PC-3 (cell line): ENCODE measurements around the gene MED15. TPM values are rescaled to one million over a fixed set of nuclear protein-coding genes. Genes with fewer than 3 reads are reported as not detected.

ENCODE experiments used
- ATAC-seq: fragments of 200-7000 bp; cut with Tn5 transposase; 2 replicates; pipeline ENCODE4 v1.9.1; 2020; ENCODE audit warnings: mild to moderate bottlenecking, moderate library complexity
- BruUV-seq: library from RNA; stranded (reverse); fragments of 400-500 nt; replicated peaks from 2 replicates; lab custom pipeline; 2021; lab: Mats Ljungman, UMichigan
- CTCF ChIA-PET: fragments of 300-600 bp; sonication (Branson Sonifier 250); formaldehyde crosslinking; loops from one replicate; lab custom pipeline; 2022; ENCODE audit warnings: antibody characterized with exemption; lab: Charles Lee
- POLR2A ChIA-PET: fragments of 300-600 bp; sonication (Branson Sonifier 250); formaldehyde crosslinking; loops from one replicate; lab custom pipeline; 2022; ENCODE audit warnings: antibody characterized with exemption; ENCODE audit not compliant: unreplicated experiment; lab: Charles Lee
- DNase-seq: peaks from one replicate; pipeline ENCODE4 v3.0.0-alpha.2; 2015
- H2AFZ ChIP-seq: fragments of 300-600 bp; sonication (generic); 2 replicates; pipeline ENCODE4 v1.6.0; 2016; ENCODE audit warnings: antibody characterized with exemption, low read length
- H3F3A ChIP-seq: fragments of 300-600 bp; sonication (generic); one replicate; pipeline ENCODE4 v1.6.0; 2017; ENCODE audit warnings: antibody characterized with exemption, low read length, control low read depth, mild to moderate bottlenecking; ENCODE audit not compliant: unreplicated experiment
- H3K27ac ChIP-seq: fragments of 300-600 bp; sonication (generic); 2 replicates; pipeline ENCODE4 v1.5.1; 2016; ENCODE audit warnings: mild to moderate bottlenecking, low read length
- H3K27me3 ChIP-seq: fragments of 300-600 bp; sonication (generic); 2 replicates; pipeline ENCODE4 v1.6.1; 2016; ENCODE audit warnings: low read length, mixed read lengths
- H3K36me3 ChIP-seq: fragments of 300-600 bp; sonication (generic); 2 replicates; pipeline ENCODE4 v1.6.1; 2016; ENCODE audit warnings: low read depth, mixed run types, low read length, mixed read lengths
- H3K4me1 ChIP-seq: fragments of 300-600 bp; sonication (generic); 2 replicates; pipeline ENCODE4 v1.5.1; 2016; ENCODE audit warnings: low read length; ENCODE audit not compliant: insufficient read depth
- H3K4me2 ChIP-seq: fragments of 300-600 bp; sonication (generic); 2 replicates; pipeline ENCODE4 v1.6.0; 2016; ENCODE audit warnings: low read length
- H3K4me3 ChIP-seq: fragments of 300-600 bp; sonication (generic); 2 replicates; pipeline ENCODE4 v1.5.1; 2016; ENCODE audit warnings: mild to moderate bottlenecking, low read length, mixed read lengths
- H3K79me2 ChIP-seq: fragments of 300-600 bp; sonication (generic); 2 replicates; pipeline ENCODE4 v1.6.1; 2017; ENCODE audit warnings: low read length, mixed read lengths
- H3K9ac ChIP-seq: fragments of 300-600 bp; sonication (generic); 2 replicates; pipeline ENCODE4 v1.6.0; 2016; ENCODE audit warnings: mild to moderate bottlenecking, low read length
- H3K9me2 ChIP-seq: fragments of 300-600 bp; sonication (generic); replicated peaks from 2 replicates; pipeline ENCODE4 v1.6.1; 2016; ENCODE audit warnings: mixed run types, low read length, mixed read lengths
- H3K9me3 ChIP-seq: fragments of 300-600 bp; sonication (generic); 2 replicates; pipeline ENCODE4 v1.6.1; 2016; ENCODE audit warnings: low read length, mixed read lengths
- H4K20me1 ChIP-seq: fragments of 300-600 bp; sonication (generic); 2 replicates; pipeline ENCODE4 v1.6.1; 2016; ENCODE audit warnings: low read length, mixed read lengths
- CTCF ChIP-seq: fragments of 300-600 bp; sonication (generic); conservative IDR thresholded peaks from 2 replicates; pipeline ENCODE4 v1.5.1; 2017; ENCODE audit warnings: antibody characterized with exemption, low read depth, mild to moderate bottlenecking, low read length
- EZH2 ChIP-seq: fragments of 300-600 bp; sonication (generic); IDR thresholded peaks from one replicate; pipeline ENCODE4 v1.6.1; 2017; ENCODE audit warnings: antibody characterized with exemption, mild to moderate bottlenecking, low read length; ENCODE audit not compliant: unreplicated experiment
- EZH2phosphoT487 ChIP-seq: fragments of 300-600 bp; sonication (generic); IDR thresholded peaks from 2 replicates; pipeline ENCODE4 v1.6.1; 2018; ENCODE audit warnings: mild to moderate bottlenecking, antibody characterized with exemption, low read length, borderline replicate concordance
- intact Hi-C: fragments of 100-400 bp; cut with micrococcal nuclease; formaldehyde crosslinking; loops from 2 replicates; pipeline ENCODE4 v1.9.0; 2023
- total RNA-seq: library from RNA; depleted of rRNA; stranded (reverse); fragments of >200 nt; gene quantifications from 2 replicates; pipeline ENCODE4 v1.2.3, GENCODE V29; 2014

MED15 gene
- total RNA-seq, 1 experiment from 2014 or later = 55.9 TPM

- ChIA-PET POLR2A (no interaction called here), CTCF (no interaction called here)
- Histone ChIP-seq H3K9me3 (no peaks in the 10 kb centered on the region), H3K9ac (no peak overlapping the region), H3K36me3 (no peaks in the 10 kb centered on the region), H3K4me3 (no peak overlapping the region), H3F3A (no peaks in the 10 kb centered on the region), H3K27me3 (no peaks in the 10 kb centered on the region), H3K4me1 (no peaks in the 10 kb centered on the region), H2AFZ (no peak overlapping the region), H3K79me2 (no peaks in the 10 kb centered on the region), H3K4me2 (no peak overlapping the region), H4K20me1 (no peaks in the 10 kb centered on the region), H3K27ac (no peak overlapping the region), H3K9me2 (no peaks in the 10 kb centered on the region)
- no TSS peak for BruUV-seq
- DNase-seq (no peak), ATAC-seq (no peak)
- intact Hi-C loops = no loop called here
- no peak for TF ChIP-seq EZH2phosphoT487
- TF ChIP-seq EZH2 = no peak
- no peak for TF ChIP-seq CTCF
Measured at GRCh38 chr22:20632518-20632917, 125.1 kb downstream of the MED15 start.

DNA sequence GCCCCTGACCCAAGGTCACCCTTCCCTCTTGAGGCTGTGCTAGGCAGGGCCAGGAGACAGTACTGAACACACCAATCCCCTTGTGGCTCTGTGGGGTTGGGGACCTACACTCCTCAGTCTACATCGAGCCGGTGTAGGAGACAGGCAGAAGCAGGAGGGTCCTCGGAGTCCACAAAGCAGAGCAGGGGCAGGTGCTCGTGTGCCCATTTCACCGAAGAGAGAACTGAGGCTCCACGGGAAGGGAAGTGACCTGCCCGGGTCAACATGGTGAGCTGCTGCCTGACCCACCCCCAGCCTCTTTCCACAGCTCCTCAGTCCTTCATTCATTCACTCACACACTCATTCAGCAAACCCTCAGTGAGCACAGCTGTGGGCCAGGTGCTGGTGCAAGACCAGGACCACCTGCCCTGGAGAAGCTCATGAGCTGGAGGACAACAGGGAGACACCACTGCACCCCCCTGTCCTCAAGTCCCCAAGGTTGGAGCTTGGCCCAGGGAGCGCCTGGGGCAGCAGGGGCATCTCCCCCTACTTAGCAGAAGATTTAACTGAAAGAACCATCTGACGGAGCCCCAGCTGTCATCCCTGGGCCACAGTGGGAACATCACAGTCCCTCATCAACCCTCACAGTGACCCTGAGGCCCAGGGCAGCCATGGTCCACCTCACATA is 127.3 kb downstream of the MED15 start:
- Histone ChIP-seq H3K27me3 (no peaks in the 10 kb centered on the region), H3K4me1 (no peaks in the 10 kb centered on the region), H3K4me3 (no peak overlapping the region), H4K20me1 (no peaks in the 10 kb centered on the region), H3K9me2 (no peaks in the 10 kb centered on the region), H3K27ac (no peak overlapping the region), H3K36me3 (no peaks in the 10 kb centered on the region), H2AFZ (no peak overlapping the region), H3K4me2 (no peak overlapping the region), H3K79me2 (no peaks in the 10 kb centered on the region), H3F3A (no peaks in the 10 kb centered on the region), H3K9me3 (no peaks in the 10 kb centered on the region), H3K9ac (no peak overlapping the region)
- POLR2A ChIA-PET = no interaction called here
- DNase-seq (no peak), ATAC-seq (no peak)
- CTCF ChIA-PET = no interaction called here
- no TSS peak for BruUV-seq
- intact Hi-C loops = no loop called here
- TF ChIP-seq EZH2phosphoT487 = no peak
- TF ChIP-seq EZH2 = no peak
- TF ChIP-seq CTCF = no peak

- ATAC-seq = no peak
- Histone ChIP-seq H4K20me1 (no peaks in the 10 kb centered on the region), H3K9me2 (no peaks in the 10 kb centered on the region), H3K9me3 (no peaks in the 10 kb centered on the region), H3K79me2 (no peaks in the 10 kb centered on the region), H3K9ac (no peak overlapping the region), H3K27me3 (no peaks in the 10 kb centered on the region), H3K36me3 (no peaks in the 10 kb centered on the region), H3F3A (no peaks in the 10 kb centered on the region), H3K4me2 (no peak overlapping the region), H3K4me1 (no peaks in the 10 kb centered on the region), H3K4me3 (no peak overlapping the region), H2AFZ (no peak overlapping the region), H3K27ac (no peak overlapping the region)
- TF ChIP-seq EZH2phosphoT487 = no peak
- TF ChIP-seq CTCF = no peak
- no peak for TF ChIP-seq EZH2
- BruUV-seq = no TSS peak
- CTCF ChIA-PET = no interaction called here
- POLR2A ChIA-PET = no interaction called here
- intact Hi-C loops = no loop called here
- no peak for DNase-seq
Measured at GRCh38 chr22:20635227-20635591, 127.8 kb downstream of the MED15 start.
